Adrenal gland (tissue), 12 donors: ENCODE data around the gene RASSF8. TPM values are rescaled to one million over a fixed set of nuclear protein-coding genes. Genes with fewer than 3 reads are reported as not detected.
A peak's percentile ranks its signal among the peaks of the same experiment; 100 is the strongest.

ENCODE experiments used
- DNase-seq, 7 donors: peaks; one replicate each; pipeline ENCODE4 v3.0.0-alpha.2; 2019 to 2020
- H3K27ac ChIP-seq, 5 donors: fragments of 200-600 bp; sonication (generic) in 4 of 5; 1 replicate in 3 of 5; 2 replicates in 2 of 5; pipeline versions ENCODE4 v1.5.1 to v1.8.0; 2016 to 2020; ENCODE audit warnings: mild to moderate bottlenecking in 1 of 5
- H3K27me3 ChIP-seq: fragments of 200-600 bp; 2 replicates; pipeline ENCODE4 v1.8.0; 2021
- H3K36me3 ChIP-seq, 2 donors: fragments of 200-600 bp; replicated peaks in 1 of 2; 1 replicate in 1 of 2; 2 replicates in 1 of 2; pipeline versions ENCODE4 v1.5.1 to v1.8.0; 2018 to 2022
- H3K4me1 ChIP-seq, 2 donors: fragments of 200-600 bp; replicated peaks in 1 of 2; 1 replicate in 1 of 2; 2 replicates in 1 of 2; pipeline versions ENCODE4 v1.5.1 to v1.8.0; 2018 to 2021
- H3K4me3 ChIP-seq, 4 donors: fragments of 200-600 bp; sonication (generic) in 3 of 4; one replicate each; pipeline ENCODE4 v1.5.1; 2016 to 2018
- H3K9me3 ChIP-seq, 3 donors: fragments of 200-600 bp; sonication (generic) in 1 of 3; replicated peaks in 1 of 3; 1 replicate in 2 of 3; 2 replicates in 1 of 3; pipeline versions ENCODE4 v1.5.1 to v1.8.0; 2016 to 2021
- CTCF ChIP-seq, 6 experiments: fragments of 450-650 bp in 4 of 6; fragments of 200-600 bp in 2 of 6; sonication (generic) in 1 of 6; IDR thresholded peaks; 1 replicate in 5 of 6; 2 replicates in 1 of 6; pipeline versions ENCODE4 v1.5.1 to v1.8.0; 2016 to 2021; ENCODE audit warnings: antibody characterized with exemption in 6 of 6, mild to moderate bottlenecking in 2 of 6, moderate library complexity in 1 of 6
- POLR2A ChIP-seq, 2 donors: fragments of 450-650 bp; IDR thresholded peaks; one replicate each; pipeline ENCODE4 v1.6.1; 2017; ENCODE audit warnings: antibody characterized with exemption in 2 of 2, mild to moderate bottlenecking in 2 of 2, moderate library complexity in 1 of 2
- WGBS, 4 donors: extraction: QIAGEN DNeasy Blood & Tissue Kit in 2 of 4; methylation state at CpG; one replicate each; pipeline versions ENCODE4 v1.1.5 to v1.1.7; 2013 to 2017; 5-methylcytosine and 5-hydroxymethylcytosine counted together
- intact Hi-C, 2 donors: fragments of 100-400 bp; cut with DNase I; formaldehyde crosslinking; loops; one replicate each; pipeline versions ENCODE4 v1.14.1 to v1.15.0; 2022 to 2023
- polyA plus RNA-seq, 3 donors: library from polyadenylated mRNA; stranded (reverse); fragments of 200-250 nt in 2 of 3; fragments of 350-450 nt in 1 of 3; fragmentation: Illumina TruSeq in 1 of 3; extraction: RNeasy Lipid Tissue Mini Kit (QIAGEN cat#74804) in 1 of 3; gene quantifications; one replicate each; pipeline ENCODE4 v1.2.3, GENCODE V29; 2013 to 2014
- total RNA-seq, 9 donors: library from RNA; depleted of rRNA in 4 of 9; stranded (reverse); fragments of >200 nt in 4 of 9; fragments of 120-200 nt in 1 of 9; fragmentation: NEBNext Ultra II Directional in 1 of 9; extraction: Animal tissue kit (Norgen Biotek cat#: 25700) in 1 of 9; gene quantifications; one replicate each; pipeline versions ENCODE4 v1.1.0 to v1.2.4, GENCODE V29; 2013 to 2023
- donor health status: healthy with polysubstance abuse.
- donor health status: Bipolar disorder and iron deficiency.
- donor health status: DM: yes; HTN: yes; CAD: no.
- donor health status: DM: no; HTN: no; CAD: no.
- donor health status: DM: no; HTN: no; CAD: no.
- donor health status: DM: yes; HTN: yes; CAD: no.

Gene RASSF8
- total and polyA plus RNA-seq, 12 donors: 6.5 to 85.7 (median 43.9) TPM

GRCh38 chr12:25935355-25936144 lies 22.9 kb upstream of the RASSF8 start:
- intact Hi-C loops: no loop called here

GRCh38 chr12:25937096-25937495 lies 21.4 kb upstream of the RASSF8 start:
- DNase-seq: no peak
- intact Hi-C loops: no loop called here
- Histone ChIP-seq H3K27ac (peak overlapping the region in 1 of 5 donors; percentile 65), H3K4me1 (no peaks in the 10 kb centered on the region), H3K27me3 (no peaks in the 10 kb centered on the region), H3K36me3 (no peaks in the 10 kb centered on the region), H3K9me3 (no peaks in the 10 kb centered on the region), H3K4me3 (no peak overlapping the region)
- no peak for TF ChIP-seq POLR2A (IDR thresholded peaks at IDR 0.05)
- no peak for TF ChIP-seq CTCF (IDR thresholded peaks at IDR 0.05)

More at GRCh38 chr12:25935355-25936144, 22.9 kb upstream of the RASSF8 start:
- DNase-seq: peak in 1 of 7 donors; percentile 24
- H3K4me1 ChIP-seq: no peaks in the 10 kb centered on the region
- no peaks in the 10 kb centered on the region for H3K27me3 ChIP-seq
- TF ChIP-seq CTCF (IDR thresholded peaks at IDR 0.05): no peak
- TF ChIP-seq POLR2A (IDR thresholded peaks at IDR 0.05): no peak
- H3K4me3 ChIP-seq: no peak overlapping the region
- H3K9me3 ChIP-seq: no peaks in the 10 kb centered on the region
- H3K36me3 ChIP-seq: no peaks in the 10 kb centered on the region
- peak overlapping the region in 1 of 5 donors; percentile 65 for H3K27ac ChIP-seq
- WGBS, 4 donors: 77 to 86% (median 81%) methylated on average over 9 of the region's 9 CpGs

- Histone ChIP-seq H3K36me3 (no peaks in the 10 kb centered on the region), H3K4me3 (no peak overlapping the region), H3K27ac (no peak overlapping the region), H3K4me1 (no peaks in the 10 kb centered on the region), H3K9me3 (no peaks in the 10 kb centered on the region), H3K27me3 (no peaks in the 10 kb centered on the region)
- 61 to 72% (median 66%) methylated on average over 1 of the region's 1 CpG for WGBS, 4 donors
- TF ChIP-seq POLR2A (IDR thresholded peaks at IDR 0.05): no peak
- no peak for TF ChIP-seq CTCF (IDR thresholded peaks at IDR 0.05)
- intact Hi-C loops: no loop called here
- DNase-seq: no peak
Observed at GRCh38 chr12:25938581-25938980, 19.9 kb upstream of the RASSF8 start.

- intact Hi-C loops: no loop called here
Observed at GRCh38 chr12:25939606-25940005, 18.9 kb upstream of the RASSF8 start.

GRCh38 chr12:25940886-25941285 lies 17.6 kb upstream of the RASSF8 start:
- 70 to 84% (median 77%) methylated on average over 1 of the region's 1 CpG for WGBS, 4 donors
- H3K9me3 ChIP-seq: peaks cover 0 to 3% (median 0%) of the 10 kb centered on the region in 3 donors
- TF ChIP-seq POLR2A (IDR thresholded peaks at IDR 0.05): no peak
- no peak for TF ChIP-seq CTCF (IDR thresholded peaks at IDR 0.05)
- no peaks in the 10 kb centered on the region for H3K4me1 ChIP-seq
- no peak overlapping the region for H3K4me3 ChIP-seq
- H3K36me3 ChIP-seq: no peaks in the 10 kb centered on the region
- intact Hi-C loops: no loop called here
- no peak for DNase-seq
- no peaks in the 10 kb centered on the region for H3K27me3 ChIP-seq
- no peak overlapping the region for H3K27ac ChIP-seq

More at GRCh38 chr12:25939606-25940005, 18.9 kb upstream of the RASSF8 start:
- no peak for DNase-seq
- no peaks in the 10 kb centered on the region for H3K27me3 ChIP-seq
- H3K4me3 ChIP-seq: no peak overlapping the region
- peaks cover 0 to 3% (median 0%) of the 10 kb centered on the region in 3 donors for H3K9me3 ChIP-seq
- TF ChIP-seq POLR2A (IDR thresholded peaks at IDR 0.05): no peak
- no peaks in the 10 kb centered on the region for H3K36me3 ChIP-seq
- no peaks in the 10 kb centered on the region for H3K4me1 ChIP-seq
- WGBS, 4 donors: 74 to 86% (median 81%) methylated on average over 2 of the region's 2 CpGs
- no peak overlapping the region for H3K27ac ChIP-seq
